Measurements from ENCODE around the gene MTCH1.
"Not testable (repeated sequence)": the region's sequence is repeated elsewhere in the genome, so short reads cannot be mapped to it uniquely, and the experiment has no call there.

MTCH1 gene

DNA sequence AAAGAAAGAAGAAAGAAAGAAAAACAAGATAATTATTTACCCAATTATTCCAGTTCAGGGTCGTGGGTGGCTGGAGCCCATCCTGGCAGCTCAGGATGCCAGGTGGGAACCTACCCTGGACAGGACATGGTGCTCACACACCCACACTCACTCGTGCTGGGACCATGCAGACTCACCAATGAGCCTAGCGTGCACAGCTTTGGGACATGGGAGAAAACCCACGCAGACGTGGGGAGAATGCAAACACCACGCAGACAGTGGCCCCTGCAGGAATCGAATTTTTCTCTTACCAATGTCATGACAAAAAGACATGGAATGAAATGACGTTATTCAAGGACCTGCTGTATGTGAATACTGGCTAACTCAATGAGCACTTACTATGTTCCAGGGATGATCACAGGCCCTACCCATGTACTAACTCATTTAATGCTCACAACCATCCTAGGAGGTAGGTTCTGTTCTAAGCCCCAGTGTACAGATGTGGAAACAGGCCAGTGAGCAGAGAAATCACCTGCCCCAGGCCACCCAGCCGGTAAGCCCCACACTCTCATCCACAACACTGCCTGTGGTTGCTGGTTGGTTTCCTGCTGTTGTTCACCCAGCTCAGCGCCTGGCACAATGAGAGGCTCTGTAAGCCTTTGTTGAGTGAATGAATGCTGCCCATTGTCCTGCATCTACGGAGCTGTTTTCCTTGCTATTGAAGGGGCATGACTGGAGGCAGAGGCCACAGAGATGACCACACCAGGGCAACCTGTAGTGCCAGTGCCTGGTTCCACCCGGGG is 38.2 kb downstream of the MTCH1 start:
- Histone ChIP-seq H3K9me3 (no peaks in the 10 kb centered on the region), H3K4me3 (ENCODE audit: low read depth, low read length) (no peak overlapping the region), H3K36me3 (no peaks in the 10 kb centered on the region), H3K27me3 (no peaks in the 10 kb centered on the region), H3K4me1 (no peaks in the 10 kb centered on the region)
- no peak for DNase-seq
- TF ChIP-seq, protein P1, sequence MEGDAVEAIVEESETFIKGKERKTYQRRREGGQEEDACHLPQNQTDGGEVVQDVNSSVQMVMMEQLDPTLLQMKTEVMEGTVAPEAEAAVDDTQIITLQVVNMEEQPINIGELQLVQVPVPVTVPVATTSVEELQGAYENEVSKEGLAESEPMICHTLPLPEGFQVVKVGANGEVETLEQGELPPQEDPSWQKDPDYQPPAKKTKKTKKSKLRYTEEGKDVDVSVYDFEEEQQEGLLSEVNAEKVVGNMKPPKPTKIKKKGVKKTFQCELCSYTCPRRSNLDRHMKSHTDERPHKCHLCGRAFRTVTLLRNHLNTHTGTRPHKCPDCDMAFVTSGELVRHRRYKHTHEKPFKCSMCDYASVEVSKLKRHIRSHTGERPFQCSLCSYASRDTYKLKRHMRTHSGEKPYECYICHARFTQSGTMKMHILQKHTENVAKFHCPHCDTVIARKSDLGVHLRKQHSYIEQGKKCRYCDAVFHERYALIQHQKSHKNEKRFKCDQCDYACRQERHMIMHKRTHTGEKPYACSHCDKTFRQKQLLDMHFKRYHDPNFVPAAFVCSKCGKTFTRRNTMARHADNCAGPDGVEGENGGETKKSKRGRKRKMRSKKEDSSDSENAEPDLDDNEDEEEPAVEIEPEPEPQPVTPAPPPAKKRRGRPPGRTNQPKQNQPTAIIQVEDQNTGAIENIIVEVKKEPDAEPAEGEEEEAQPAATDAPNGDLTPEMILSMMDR (IDR thresholded peaks at IDR 0.05; ENCODE audit: low read depth, low read length) = no peak

DNA sequence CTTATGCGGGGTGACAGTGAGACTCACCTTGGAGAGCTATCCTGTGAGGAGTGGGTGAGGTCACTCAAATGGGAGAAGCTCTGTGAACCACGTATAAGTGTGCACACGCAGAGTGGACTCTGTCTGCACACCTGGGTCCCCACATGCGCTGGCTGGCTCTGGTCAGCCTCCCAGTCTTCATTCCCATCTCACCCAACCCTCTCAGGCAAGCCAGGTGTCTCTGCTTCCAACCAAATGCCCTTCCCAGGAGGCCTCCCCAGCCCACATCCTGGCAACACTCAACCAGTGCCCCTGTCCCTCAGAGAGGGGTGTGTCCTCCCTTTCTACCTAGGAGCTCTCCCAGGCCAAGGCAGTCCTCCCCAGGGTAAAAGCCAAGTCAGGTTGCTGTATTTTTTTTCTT is 39.5 kb downstream of the MTCH1 start:
- Histone ChIP-seq H3K9me3 (no peaks in the 10 kb centered on the region), H3K4me1 (no peaks in the 10 kb centered on the region), H3K4me3 (ENCODE audit: low read depth, low read length) (no peak overlapping the region), H3K27me3 (no peaks in the 10 kb centered on the region), H3K36me3 (no peaks in the 10 kb centered on the region)
- DNase-seq = no peak
- TF ChIP-seq, protein P1 (IDR thresholded peaks at IDR 0.05; ENCODE audit: low read depth, low read length) = no peak

DNA sequence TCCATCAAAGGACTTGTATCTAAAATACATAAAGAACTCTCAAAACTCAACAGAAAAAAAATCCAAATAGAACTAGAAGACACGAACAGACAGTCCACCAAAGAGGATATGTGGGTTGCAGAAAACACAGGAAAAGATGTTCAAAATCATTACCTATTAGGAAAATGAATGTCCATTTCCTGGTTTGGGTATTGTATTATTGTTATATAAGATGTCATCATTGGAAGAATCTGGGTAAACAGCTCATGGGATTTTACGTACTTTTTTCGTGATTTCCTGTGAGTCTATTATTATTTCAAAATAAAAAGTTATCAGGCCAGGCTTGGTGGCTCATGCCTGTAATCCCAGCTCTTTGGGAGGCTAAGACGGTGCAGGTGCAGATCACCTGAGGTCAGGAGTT is 40.7 kb downstream of the MTCH1 start:
- no peaks in the 10 kb centered on the region for H3K4me1 ChIP-seq
- TF ChIP-seq, protein P1 (IDR thresholded peaks at IDR 0.05; ENCODE audit: low read depth, low read length) = no peak
- no peaks in the 10 kb centered on the region for H3K36me3 ChIP-seq
- no peaks in the 10 kb centered on the region for H3K9me3 ChIP-seq
- no peak for DNase-seq
- no peak overlapping the region for H3K4me3 ChIP-seq (ENCODE audit: low read depth, low read length)
- no peaks in the 10 kb centered on the region for H3K27me3 ChIP-seq

DNA sequence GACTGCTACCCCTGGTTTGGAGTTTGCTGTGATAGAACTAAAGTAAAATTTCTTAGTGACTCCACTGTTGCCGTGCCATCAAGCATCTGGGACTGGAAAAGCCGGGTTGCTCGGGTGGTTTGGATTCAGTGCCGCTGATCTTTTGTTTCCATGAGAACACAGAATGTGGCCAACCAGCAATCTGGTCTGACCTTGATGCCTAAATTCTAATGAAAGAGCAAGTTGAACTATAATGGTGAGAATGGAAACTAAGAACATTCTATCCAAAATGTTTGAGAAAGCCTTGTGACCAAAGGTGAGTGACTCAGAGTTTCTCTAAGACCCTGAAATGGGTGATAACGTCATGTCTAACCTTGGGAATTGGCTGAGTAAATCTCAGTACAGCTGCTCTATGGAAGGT is 41.3 kb downstream of the MTCH1 start:
- Histone ChIP-seq H3K27me3 (no peaks in the 10 kb centered on the region), H3K4me3 (ENCODE audit: low read depth, low read length) (no peak overlapping the region), H3K36me3 (no peaks in the 10 kb centered on the region), H3K9me3 (no peaks in the 10 kb centered on the region), H3K4me1 (no peaks in the 10 kb centered on the region)
- no peak for DNase-seq
- TF ChIP-seq, protein P1 (IDR thresholded peaks at IDR 0.05; ENCODE audit: low read depth, low read length) = no peak

DNA sequence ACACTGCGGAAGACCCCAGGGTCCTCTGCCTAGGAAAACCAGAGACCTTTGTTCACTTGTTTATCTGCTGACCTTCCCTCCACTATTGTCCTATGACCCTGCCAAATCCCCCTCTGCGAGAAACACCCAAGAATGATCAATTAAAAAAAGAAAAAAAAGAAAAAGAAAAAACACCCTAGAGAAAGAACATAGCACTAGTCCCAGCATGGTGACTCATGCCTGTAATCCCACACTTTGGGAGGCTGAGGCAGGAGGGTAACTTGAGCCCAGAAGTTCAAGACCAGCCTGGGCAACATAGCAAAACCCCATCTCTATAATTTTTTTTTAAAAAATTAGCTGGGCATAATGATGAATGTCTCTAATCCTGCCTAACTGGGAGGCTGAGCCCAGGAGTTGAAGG is 43.7 kb downstream of the MTCH1 start:
- H3K36me3 ChIP-seq; H3K27me3 ChIP-seq; H3K9me3 ChIP-seq; DNase-seq; H3K4me1 ChIP-seq; H3K4me3 ChIP-seq (ENCODE audit: low read depth, low read length): not testable (repeated sequence)

DNA sequence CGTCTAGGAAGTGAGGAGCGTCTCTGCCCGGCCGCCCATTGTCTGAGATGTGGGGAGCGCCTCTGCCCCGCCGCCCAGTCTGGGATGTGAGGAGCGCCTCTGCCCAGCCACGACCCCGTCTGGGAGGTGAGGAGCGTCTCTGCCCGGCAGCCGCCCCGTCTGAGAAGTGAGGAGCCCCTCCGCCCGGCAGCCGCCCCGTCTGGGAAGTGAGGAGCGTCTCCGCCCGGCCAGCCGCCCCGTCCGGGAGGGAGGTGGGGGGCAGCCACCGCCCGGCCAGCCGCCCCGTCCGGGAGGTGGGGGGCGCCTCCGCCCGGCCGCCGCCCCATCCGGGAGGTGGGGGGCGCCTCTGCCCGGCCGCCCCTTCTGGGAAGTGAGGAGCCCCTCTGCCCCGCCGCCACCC is 44.4 kb downstream of the MTCH1 start:
- H3K27me3 ChIP-seq, DNase-seq: not testable (repeated sequence)

DNA sequence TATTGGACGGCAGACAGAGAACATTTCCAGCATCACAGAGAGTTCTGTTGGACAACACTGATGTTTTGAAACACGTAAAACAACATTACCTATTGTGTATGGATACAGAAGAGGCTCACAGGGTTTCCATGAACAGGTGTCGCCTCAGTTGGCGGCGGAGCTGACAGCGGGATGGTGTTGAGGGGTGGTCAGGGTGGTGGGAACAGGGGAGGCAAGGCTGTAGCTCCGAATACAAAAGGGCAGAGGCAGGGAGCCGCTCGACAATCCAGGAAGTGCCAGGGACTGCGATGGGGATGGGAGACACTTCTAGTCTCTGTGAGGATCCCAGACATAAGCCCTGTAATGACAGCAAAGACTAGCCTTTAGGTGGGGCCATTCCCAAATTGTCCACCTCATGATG is 46.0 kb downstream of the MTCH1 start:
- no peaks in the 10 kb centered on the region for H3K9me3 ChIP-seq

More for the DNA sequence above, 44.4 kb downstream of the MTCH1 start:
- not testable (repeated sequence) for H3K4me3 ChIP-seq (ENCODE audit: low read depth, low read length); H3K4me1 ChIP-seq; H3K36me3 ChIP-seq; H3K9me3 ChIP-seq

DNA sequence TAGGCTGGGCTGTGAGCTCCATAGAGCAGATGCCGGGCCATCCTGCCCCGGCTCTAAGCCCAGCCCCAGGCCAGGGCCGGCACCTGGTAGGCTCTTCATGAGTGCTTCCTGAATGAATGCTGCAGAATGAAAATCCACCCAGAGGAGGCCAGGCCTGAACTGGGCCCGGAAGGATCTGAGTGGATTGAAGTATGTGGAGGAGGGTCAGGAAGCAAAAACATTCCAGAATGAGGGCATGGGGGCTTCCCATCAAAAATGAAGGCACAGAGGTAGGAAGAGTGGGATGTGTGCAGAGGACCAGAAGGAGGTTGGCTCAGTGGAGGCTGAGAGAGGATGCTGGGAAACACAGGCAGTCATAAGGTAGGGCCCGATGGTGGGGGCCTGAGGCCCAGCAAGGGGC is 47.0 kb downstream of the MTCH1 start:
- H3K4me1 ChIP-seq; DNase-seq; H3K27me3 ChIP-seq; H3K4me3 ChIP-seq (ENCODE audit: low read depth, low read length); H3K9me3 ChIP-seq; H3K36me3 ChIP-seq: not testable (repeated sequence)

More for the DNA sequence above, 46.0 kb downstream of the MTCH1 start:
- no peak overlapping the region for H3K4me3 ChIP-seq (ENCODE audit: low read depth, low read length)
- H3K36me3 ChIP-seq = no peaks in the 10 kb centered on the region
- TF ChIP-seq, protein P1 (IDR thresholded peaks at IDR 0.05; ENCODE audit: low read depth, low read length) = no peak
- no peaks in the 10 kb centered on the region for H3K27me3 ChIP-seq
- DNase-seq = no peak
- peaks cover 9% of the 10 kb centered on the region for H3K4me1 ChIP-seq

All from BE2C (cell line).